ENCODE results near the gene FOSL1.

Gene FOSL1

GRCh38 chr11:65866509-65867283 lies 33.5 kb downstream of the FOSL1 start:
- H3K27me3 Mint-ChIP-seq (ENCODE audit: low read depth): no peaks in the 10 kb centered on the region
- peak overlapping the region in 1 of 3 experiments; percentile 23 for H3K4me3 Mint-ChIP-seq
- no peaks in the 10 kb centered on the region for H3K9me3 Mint-ChIP-seq
- peaks cover 38% of the 10 kb centered on the region for H3K36me3 Mint-ChIP-seq (ENCODE audit: low read depth)
- no peak overlapping the region for H3K27ac Mint-ChIP-seq
- no peak for TF ChIP-seq CTCF (IDR thresholded peaks at IDR 0.05; ENCODE audit: unreplicated experiment in 3 of 3)
- peaks cover 8% of the 10 kb centered on the region for H3K4me1 Mint-ChIP-seq

- no peak overlapping the region for H3K27ac Mint-ChIP-seq
- no peaks in the 10 kb centered on the region for H3K9me3 Mint-ChIP-seq
- no peak for TF ChIP-seq CTCF (IDR thresholded peaks at IDR 0.05; ENCODE audit: unreplicated experiment in 3 of 3)
- no peaks in the 10 kb centered on the region for H3K27me3 Mint-ChIP-seq (ENCODE audit: low read depth)
- peaks cover 8% of the 10 kb centered on the region for H3K4me1 Mint-ChIP-seq
- no peak overlapping the region for H3K4me3 Mint-ChIP-seq
- H3K36me3 Mint-ChIP-seq (ENCODE audit: low read depth): peaks cover 37% of the 10 kb centered on the region
These were observed 34.5 kb downstream of the FOSL1 start for GRCh38 chr11:65865550-65866172.

- Mint-ChIP-seq H3K27ac (no peak overlapping the region), H3K4me3 (peak overlapping the region in 1 of 3 experiments; percentile 21), H3K36me3 (ENCODE audit: low read depth) (peaks cover 34% of the 10 kb centered on the region), H3K9me3 (no peaks in the 10 kb centered on the region), H3K4me1 (peaks cover 9% of the 10 kb centered on the region), H3K27me3 (ENCODE audit: low read depth) (no peaks in the 10 kb centered on the region)
- no peak for TF ChIP-seq CTCF (IDR thresholded peaks at IDR 0.05; ENCODE audit: unreplicated experiment in 3 of 3)
These were observed 35.3 kb downstream of the FOSL1 start for GRCh38 chr11:65864706-65865471.

- Mint-ChIP-seq H3K4me1 (peaks cover 10% of the 10 kb centered on the region), H3K36me3 (ENCODE audit: low read depth) (peaks cover 34% of the 10 kb centered on the region), H3K4me3 (no peak overlapping the region), H3K27ac (no peak overlapping the region), H3K9me3 (no peaks in the 10 kb centered on the region), H3K27me3 (ENCODE audit: low read depth) (no peaks in the 10 kb centered on the region)
- TF ChIP-seq CTCF (IDR thresholded peaks at IDR 0.05; ENCODE audit: unreplicated experiment in 3 of 3): no peak
These were observed 36.1 kb downstream of the FOSL1 start for GRCh38 chr11:65863889-65864705.

- peaks cover 14% of the 10 kb centered on the region for H3K4me1 Mint-ChIP-seq
- H3K27me3 Mint-ChIP-seq (ENCODE audit: low read depth): no peaks in the 10 kb centered on the region
- no peaks in the 10 kb centered on the region for H3K9me3 Mint-ChIP-seq
- H3K4me3 Mint-ChIP-seq: peak overlapping the region; percentile 52 to 93 (median 79)
- no peak for TF ChIP-seq CTCF (IDR thresholded peaks at IDR 0.05; ENCODE audit: unreplicated experiment in 3 of 3)
- H3K36me3 Mint-ChIP-seq (ENCODE audit: low read depth): peaks cover 33% of the 10 kb centered on the region
- H3K27ac Mint-ChIP-seq: no peak overlapping the region
These were observed 37.0 kb downstream of the FOSL1 start for GRCh38 chr11:65862941-65863888.

All from nephron (organoid).